HCT116 (cell line): Measurements from ENCODE around the gene STEAP4.

Source experiments
- CEBPB ChIP-seq: IDR thresholded peaks from 2 replicates; pipeline ENCODE4 v1.6.1; 2012; ENCODE audit warnings: low read depth
- CTCF ChIP-seq, 3 experiments: fragments of 200-600 bp in 1 of 3; sonication (generic) in 1 of 3; IDR thresholded peaks in 2 of 3; conservative IDR thresholded peaks in 1 of 3; 2 replicates each; pipeline ENCODE4 v1.5.1; 2012 to 2017; ENCODE audit warnings: low read depth in 2 of 3, low read length in 2 of 3, antibody characterized with exemption in 1 of 3, borderline replicate concordance in 1 of 3, control low read depth in 1 of 3, mild to moderate bottlenecking in 1 of 3, mixed read lengths in 1 of 3, mixed run types in 1 of 3, moderate library complexity in 1 of 3; ENCODE audit not compliant: insufficient read depth in 1 of 3
- EZH2 ChIP-seq: fragments of 200-600 bp; sonication (generic); IDR thresholded peaks from 2 replicates; pipeline ENCODE4 v1.6.1; 2017; ENCODE audit warnings: antibody characterized with exemption, mixed run types
- POLR2A ChIP-seq: IDR thresholded peaks from 2 replicates; pipeline ENCODE4 v1.7.0; 2011; ENCODE audit warnings: borderline replicate concordance; ENCODE audit not compliant: insufficient read depth, insufficient read length; ENCODE audit errors: extremely low read depth
- POLR2AphosphoS5 ChIP-seq: IDR thresholded peaks from 2 replicates; pipeline ENCODE4 v1.6.1; 2011; ENCODE audit warnings: mild to moderate bottlenecking, low read depth, low read length, moderate library complexity
- REST ChIP-seq: IDR thresholded peaks from 2 replicates; pipeline ENCODE4 v1.6.1; 2012; ENCODE audit warnings: low read depth
- SIN3A ChIP-seq: IDR thresholded peaks from 2 replicates; pipeline ENCODE4 v1.6.1; 2012; ENCODE audit warnings: low read depth
- YY1 ChIP-seq: IDR thresholded peaks from 2 replicates; pipeline ENCODE4 v1.6.1; 2011; ENCODE audit warnings: low read length, low read depth, moderate library complexity, mild to moderate bottlenecking; ENCODE audit not compliant: insufficient replicate concordance; ENCODE audit errors: extremely low read depth

GRCh38 chr7:88306590-88307048, at the start of gene STEAP4:
- TF ChIP-seq CTCF (IDR thresholded peaks at IDR 0.05 in 2 of 3, conservative IDR thresholded peaks at IDR 0.05 in 1 of 3; ENCODE audit: borderline replicate concordance in 1 of 3, insufficient read depth in 1 of 3, low read depth in 2 of 3, low read length in 2 of 3) = no peak
- TF ChIP-seq POLR2AphosphoS5 = no peak
- TF ChIP-seq POLR2A = no peak
- TF ChIP-seq SIN3A = no peak
- TF ChIP-seq YY1 = no peak
- TF ChIP-seq EZH2 = no peak
- no peak for TF ChIP-seq REST
- peak; percentile 84 for TF ChIP-seq CEBPB
